Femur (tissue), 1 donor: ENCODE measurements around the gene ZFP62.
"Not testable (repeated sequence)": the region's sequence is repeated elsewhere in the genome, so short reads cannot be mapped to it uniquely, and the experiment has no call there.

Experiments used
- DNase-seq: peaks from one replicate; pipeline ENCODE4 v3.0.0-alpha.2; 2017

The ZFP62 gene

DNA sequence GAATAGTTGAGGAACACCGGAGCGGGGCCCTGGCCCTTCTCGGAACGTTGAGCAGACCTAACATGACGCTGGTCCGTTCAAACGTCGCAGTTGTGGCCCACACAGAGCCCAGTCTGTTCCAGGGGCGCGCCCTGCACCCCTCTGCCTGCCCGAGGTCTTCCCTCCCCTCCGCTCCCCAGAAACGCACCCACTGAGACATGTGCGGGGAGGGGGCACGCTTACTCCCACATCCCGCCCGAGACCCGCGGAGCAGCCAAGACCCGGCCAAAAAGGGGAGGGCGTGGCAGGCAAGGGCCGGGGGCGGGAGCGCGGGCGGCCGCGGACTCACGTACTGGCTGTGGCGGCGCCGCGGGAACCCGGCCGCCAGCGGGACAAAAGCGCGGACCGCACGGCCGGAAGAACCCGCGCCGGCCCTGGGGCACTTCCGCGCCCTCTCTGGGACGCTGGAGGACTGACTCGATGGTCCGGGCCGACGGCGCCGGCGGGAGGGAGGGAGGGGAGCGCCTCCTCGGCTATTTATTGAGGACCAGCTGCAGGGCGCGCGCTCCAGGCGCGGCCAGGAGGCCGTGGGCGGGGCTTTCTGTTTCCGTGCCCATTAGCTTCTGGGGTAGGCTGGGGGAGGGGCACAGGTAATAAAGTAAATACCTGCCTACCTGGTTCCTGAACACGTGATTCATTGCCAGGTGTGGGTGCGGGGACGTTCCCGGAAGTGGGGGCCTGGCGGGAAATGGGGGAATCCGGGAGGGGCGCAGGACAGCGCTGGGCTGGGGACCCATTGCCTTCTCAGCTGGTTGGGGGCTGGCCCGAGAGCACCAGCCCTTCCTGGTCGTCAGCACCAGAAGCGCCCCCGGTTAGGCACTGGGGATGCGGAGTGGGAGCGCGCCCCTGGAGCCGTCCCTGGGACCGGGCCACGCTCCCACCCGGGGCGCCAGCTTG lies at the start of gene ZFP62:
Gene ZFP62, minus strand, starts transcription at position 390 of the 936 bp plus-strand sequence. Its CDS starts 57 bp downstream, at position 333.
- peak; percentile 95 for DNase-seq

DNA sequence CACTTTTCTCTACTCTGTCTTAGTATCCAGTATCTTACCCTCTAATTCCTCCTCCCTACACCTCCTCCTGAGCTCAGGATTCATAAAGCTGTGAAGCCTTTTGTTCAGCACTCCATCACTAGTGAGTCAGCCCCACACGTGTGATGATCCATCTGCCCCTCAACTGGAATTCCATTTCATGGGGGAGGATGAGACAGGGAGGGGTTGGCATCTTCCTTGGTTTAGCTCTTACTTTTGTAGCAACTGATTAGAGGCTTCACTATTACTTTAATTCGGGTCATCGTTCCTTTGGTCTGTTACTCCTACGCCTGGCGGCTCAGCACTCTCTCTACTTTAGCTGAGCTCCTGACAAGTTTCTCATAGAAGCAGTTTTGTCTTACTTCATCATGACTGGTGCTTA lies 49.7 kb upstream of the ZFP62 start:
- DNase-seq: no peak

GRCh38 chr5:180910182-180910581 lies 49.1 kb upstream of the ZFP62 start:
- DNase-seq: no peak

DNA sequence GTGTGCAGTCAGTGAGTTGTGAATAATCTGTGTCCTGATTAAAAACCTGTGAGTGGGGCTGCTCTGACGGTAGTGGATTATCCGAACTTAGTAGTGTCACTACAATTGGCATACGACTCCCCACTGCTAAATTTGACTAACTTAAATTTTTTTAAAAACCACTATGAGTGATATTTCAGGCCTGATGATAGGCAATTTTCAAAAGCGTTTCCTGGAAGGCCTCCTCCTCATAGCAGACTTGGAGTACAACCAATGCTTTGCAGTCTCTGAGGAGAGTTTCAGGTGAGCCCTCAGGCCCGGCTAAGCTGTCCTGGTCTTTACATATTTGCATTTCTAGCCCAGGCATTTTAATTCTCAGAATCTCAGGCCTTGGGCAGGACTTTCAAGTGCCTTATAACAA lies 48.7 kb upstream of the ZFP62 start:
- DNase-seq: no peak

GRCh38 chr5:180908998-180909731 lies 48.1 kb upstream of the ZFP62 start:
- DNase-seq: no peak

- no peak for DNase-seq
Measured at GRCh38 chr5:180908400-180908799, 47.3 kb upstream of the ZFP62 start.

GRCh38 chr5:180901319-180902009 lies 40.4 kb upstream of the ZFP62 start:
- DNase-seq: no peak

- DNase-seq: no peak
Measured at GRCh38 chr5:180900178-180900577, 39.1 kb upstream of the ZFP62 start.

DNA sequence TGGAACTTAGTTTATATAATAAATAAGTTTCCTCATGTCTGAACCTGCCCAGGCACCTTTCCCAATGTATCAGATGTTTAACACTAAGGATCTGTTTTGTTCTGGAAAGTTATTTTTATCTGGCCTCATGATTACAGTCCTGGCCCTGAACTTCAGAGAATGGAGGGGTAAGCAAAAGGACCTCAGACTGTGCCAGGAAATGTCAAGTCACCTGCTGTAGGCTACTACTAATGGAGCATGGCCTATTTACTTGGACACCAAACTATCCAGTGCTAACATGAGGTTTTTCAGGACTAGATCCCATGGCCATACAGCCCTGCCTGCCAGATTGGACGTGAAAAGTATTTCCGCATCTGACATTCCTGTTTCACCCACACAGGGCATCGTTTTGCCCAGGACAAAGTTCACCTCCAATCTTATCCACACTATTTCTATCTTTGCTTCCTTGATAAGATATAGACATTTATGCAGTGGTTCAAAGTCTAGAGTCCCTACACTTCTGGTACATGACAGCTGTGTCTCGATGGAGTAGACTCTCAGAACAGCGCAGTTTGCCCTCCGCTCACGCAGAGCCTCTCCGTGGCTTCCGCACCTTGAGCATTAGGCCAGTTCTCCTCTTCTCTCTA lies 37.7 kb upstream of the ZFP62 start, which contains the start of gene BTNL8:
Gene BTNL8, plus strand, starts transcription at position 539 of the 626 bp plus-strand sequence. CDS start 152 bp downstream, outside the sequence.
- DNase-seq: no peak

DNA sequence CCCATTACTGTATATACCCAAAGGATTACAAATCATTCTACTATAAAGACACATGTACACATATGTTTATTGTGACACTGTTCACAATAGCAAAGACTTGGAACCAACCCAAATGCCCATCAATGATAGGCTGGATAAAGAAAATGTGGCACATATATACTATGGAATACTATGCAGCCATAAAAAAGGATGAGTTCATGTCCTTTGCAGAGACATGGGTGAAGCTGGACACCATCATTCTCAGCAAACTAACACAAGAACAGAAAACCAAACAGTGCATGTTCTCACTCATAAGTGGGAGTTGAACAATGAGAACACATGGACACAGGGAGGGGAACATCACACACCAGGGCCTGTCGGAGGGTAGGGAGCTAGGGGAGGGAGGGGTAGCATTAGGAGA lies 34.3 kb upstream of the ZFP62 start:
- DNase-seq: not testable (repeated sequence)

GRCh38 chr5:180889381-180889780 lies 28.3 kb upstream of the ZFP62 start:
- no peak for DNase-seq

GRCh38 chr5:180885845-180886529 lies 24.9 kb upstream of the ZFP62 start:
- DNase-seq: not testable (repeated sequence)

- DNase-seq: no peak
Measured at GRCh38 chr5:180875860-180876426, 14.9 kb upstream of the ZFP62 start.

GRCh38 chr5:180874804-180875582 lies 13.9 kb upstream of the ZFP62 start:
- no peak for DNase-seq

GRCh38 chr5:180873615-180874520 lies 12.8 kb upstream of the ZFP62 start:
- peak; percentile 34 for DNase-seq

- no peak for DNase-seq
Measured at GRCh38 chr5:180872419-180872818, 11.3 kb upstream of the ZFP62 start.

GRCh38 chr5:180870276-180871068 lies 9.4 kb upstream of the ZFP62 start:
- no peak for DNase-seq

DNA sequence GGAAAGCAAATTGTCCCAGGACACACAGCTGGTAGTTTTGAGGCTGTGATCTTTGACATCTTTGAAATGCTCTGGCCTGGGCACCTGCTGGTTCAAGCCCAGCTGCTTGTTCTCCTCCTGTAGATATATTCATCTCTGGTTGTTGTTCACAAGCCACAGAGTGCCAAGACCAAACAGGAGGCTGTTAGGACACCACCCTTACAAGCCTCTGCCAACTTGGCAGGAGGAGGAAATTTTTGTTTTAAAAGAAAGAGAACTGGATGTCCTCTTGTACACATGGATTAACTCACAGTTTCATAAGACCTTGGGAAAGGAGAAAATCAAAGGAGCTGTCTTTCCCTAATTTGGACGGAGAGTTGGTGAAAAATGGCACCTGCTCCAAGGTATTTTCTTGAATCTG lies 8.5 kb upstream of the ZFP62 start:
- DNase-seq: no peak

GRCh38 chr5:180868960-180869359 lies 7.9 kb upstream of the ZFP62 start:
- peak; percentile 81 for DNase-seq
